CD4-positive, alpha-beta T cell treated with Interleukin-4 for 1 hour (primary cell): ENCODE results near the gene IGLON5.

Experiments used
- DNase-seq, 2 donors: peaks; one replicate each; pipeline ENCODE4 v3.0.0-alpha.2; 2020 to 2022

The IGLON5 gene

GRCh38 chr19:51339687-51340656, 28.5 kb downstream of the IGLON5 start:
- DNase-seq = peak; percentile 93 to 94

GRCh38 chr19:51341066-51341465, 29.6 kb downstream of the IGLON5 start:
- DNase-seq = no peak

GRCh38 chr19:51341976-51342580, 30.6 kb downstream of the IGLON5 start, which contains the start of gene VSIG10L:
Gene VSIG10L, minus strand, starts transcription at chr19:51342139. Its CDS starts 15 bp downstream, at chr19:51342124.
- DNase-seq = no peak

- no peak for DNase-seq
These were observed 31.5 kb downstream of the IGLON5 start for GRCh38 chr19:51342631-51343569.

- DNase-seq = no peak
These were observed 33.7 kb downstream of the IGLON5 start for GRCh38 chr19:51345076-51345620.

- no peak for DNase-seq
These were observed 35.3 kb downstream of the IGLON5 start for GRCh38 chr19:51346742-51347141.

- no peak for DNase-seq
These were observed 35.9 kb downstream of the IGLON5 start for GRCh38 chr19:51347209-51347928.

GRCh38 chr19:51351266-51351990, 40.0 kb downstream of the IGLON5 start:
- no peak for DNase-seq

- no peak for DNase-seq
These were observed 41.4 kb downstream of the IGLON5 start for GRCh38 chr19:51352783-51353360.

GRCh38 chr19:51354103-51354741, 42.8 kb downstream of the IGLON5 start:
- no peak for DNase-seq

GRCh38 chr19:51354742-51355148, 43.3 kb downstream of the IGLON5 start:
- DNase-seq = peak; percentile 40 to 42

GRCh38 chr19:51356159-51356801, 44.8 kb downstream of the IGLON5 start:
- DNase-seq = no peak

GRCh38 chr19:51357952-51358351, 46.5 kb downstream of the IGLON5 start:
- DNase-seq = no peak

GRCh38 chr19:51359294-51359693, 47.9 kb downstream of the IGLON5 start:
- DNase-seq = no peak

- DNase-seq = no peak
These were observed 49.8 kb downstream of the IGLON5 start for GRCh38 chr19:51361239-51361638.

GRCh38 chr19:51364200-51365106, 53.0 kb downstream of the IGLON5 start:
- DNase-seq = no peak

GRCh38 chr19:51365211-51365964, 53.9 kb downstream of the IGLON5 start:
- DNase-seq = peak in 1 of 2 donors; percentile 33

- no peak for DNase-seq
These were observed 54.5 kb downstream of the IGLON5 start, which contains the start of gene ETFB for GRCh38 chr19:51365965-51366388. Gene ETFB, minus strand, starts transcription at chr19:51366388. Its CDS starts 62 bp downstream, at chr19:51366326.
